ENCODE measurements around the gene MYO1D. TPM values are rescaled to one million over a fixed set of nuclear protein-coding genes. Genes with fewer than 3 reads are reported as not detected.

The MYO1D gene
- total RNA-seq, 1 experiment from 2014 or later, result 29.9 TPM

GRCh38 chr17:32513579-32513978 is 363.3 kb downstream of the MYO1D start:
- no peaks in the 10 kb centered on the region for H3K36me3 Mint-ChIP-seq
- H3K4me3 Mint-ChIP-seq, result no peak overlapping the region
- ATAC-seq (no peak), DNase-seq (ENCODE audit: low spot score) (no peak)
- H3K27ac Mint-ChIP-seq, result no peak overlapping the region
- TF ChIP-seq NR3C1 (CRISPR knock-in tag; conservative IDR thresholded peaks at IDR 0.05; ENCODE audit: low read depth) (no peak), ZNF512 (CRISPR knock-in tag; IDR thresholded peaks at IDR 0.05; ENCODE audit: borderline replicate concordance) (no peak)
- ChIA-PET POLR2A (no interaction called here), CTCF (no interaction called here)
- peaks cover 38% of the 10 kb centered on the region for H3K4me1 Mint-ChIP-seq
- peaks cover 6% of the 10 kb centered on the region for H3K27me3 Mint-ChIP-seq (ENCODE audit: low read depth)
- H3K9me3 Mint-ChIP-seq, result no peaks in the 10 kb centered on the region

GRCh38 chr17:32512328-32512727 is 364.6 kb downstream of the MYO1D start:
- POLR2A ChIA-PET, result interaction anchor here (0.6 kb wide), 1 partner anchor 32 kb away, joined by 3 read pairs; no protein-coding TSS in a partner anchor
- ATAC-seq, result no peak
- H3K4me1 Mint-ChIP-seq, result peaks cover 28% of the 10 kb centered on the region

GRCh38 chr17:32510466-32510865 is 366.5 kb downstream of the MYO1D start:
- Mint-ChIP-seq H3K4me1 (peaks cover 9% of the 10 kb centered on the region), H3K36me3 (no peaks in the 10 kb centered on the region), H3K9me3 (no peaks in the 10 kb centered on the region), H3K27me3 (ENCODE audit: low read depth) (no peaks in the 10 kb centered on the region), H3K4me3 (no peak overlapping the region), H3K27ac (0 out of 2 replicates have a peak overlapping the region, but pooled peaks have one; percentile 19)
- ChIA-PET CTCF (interaction anchor here (0.7 to 1.1 kb wide), 3 partner anchors 47 to 367 kb away, joined by 3 to 5 read pairs (median 4); partner anchors contain the start of gene MYO1D), POLR2A (interaction anchor here (0.7 kb wide), 1 partner anchor 42 kb away, joined by 5 read pairs; no protein-coding TSS in a partner anchor)
- DNase-seq (ENCODE audit: low spot score), result no peak
- no peak for TF ChIP-seq NFATC4 (CRISPR knock-in tag; IDR thresholded peaks at IDR 0.05)
- TF ChIP-seq HMGA2 (CRISPR knock-in tag; IDR thresholded peaks at IDR 0.05), result no peak
- TF ChIP-seq, protein P1, sequence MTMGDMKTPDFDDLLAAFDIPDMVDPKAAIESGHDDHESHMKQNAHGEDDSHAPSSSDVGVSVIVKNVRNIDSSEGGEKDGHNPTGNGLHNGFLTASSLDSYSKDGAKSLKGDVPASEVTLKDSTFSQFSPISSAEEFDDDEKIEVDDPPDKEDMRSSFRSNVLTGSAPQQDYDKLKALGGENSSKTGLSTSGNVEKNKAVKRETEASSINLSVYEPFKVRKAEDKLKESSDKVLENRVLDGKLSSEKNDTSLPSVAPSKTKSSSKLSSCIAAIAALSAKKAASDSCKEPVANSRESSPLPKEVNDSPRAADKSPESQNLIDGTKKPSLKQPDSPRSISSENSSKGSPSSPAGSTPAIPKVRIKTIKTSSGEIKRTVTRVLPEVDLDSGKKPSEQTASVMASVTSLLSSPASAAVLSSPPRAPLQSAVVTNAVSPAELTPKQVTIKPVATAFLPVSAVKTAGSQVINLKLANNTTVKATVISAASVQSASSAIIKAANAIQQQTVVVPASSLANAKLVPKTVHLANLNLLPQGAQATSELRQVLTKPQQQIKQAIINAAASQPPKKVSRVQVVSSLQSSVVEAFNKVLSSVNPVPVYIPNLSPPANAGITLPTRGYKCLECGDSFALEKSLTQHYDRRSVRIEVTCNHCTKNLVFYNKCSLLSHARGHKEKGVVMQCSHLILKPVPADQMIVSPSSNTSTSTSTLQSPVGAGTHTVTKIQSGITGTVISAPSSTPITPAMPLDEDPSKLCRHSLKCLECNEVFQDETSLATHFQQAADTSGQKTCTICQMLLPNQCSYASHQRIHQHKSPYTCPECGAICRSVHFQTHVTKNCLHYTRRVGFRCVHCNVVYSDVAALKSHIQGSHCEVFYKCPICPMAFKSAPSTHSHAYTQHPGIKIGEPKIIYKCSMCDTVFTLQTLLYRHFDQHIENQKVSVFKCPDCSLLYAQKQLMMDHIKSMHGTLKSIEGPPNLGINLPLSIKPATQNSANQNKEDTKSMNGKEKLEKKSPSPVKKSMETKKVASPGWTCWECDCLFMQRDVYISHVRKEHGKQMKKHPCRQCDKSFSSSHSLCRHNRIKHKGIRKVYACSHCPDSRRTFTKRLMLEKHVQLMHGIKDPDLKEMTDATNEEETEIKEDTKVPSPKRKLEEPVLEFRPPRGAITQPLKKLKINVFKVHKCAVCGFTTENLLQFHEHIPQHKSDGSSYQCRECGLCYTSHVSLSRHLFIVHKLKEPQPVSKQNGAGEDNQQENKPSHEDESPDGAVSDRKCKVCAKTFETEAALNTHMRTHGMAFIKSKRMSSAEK (CRISPR knock-in tag; IDR thresholded peaks at IDR 0.05; ENCODE audit: borderline replicate concordance), result no peak
- TF ChIP-seq USF1 (CRISPR knock-in tag; IDR thresholded peaks at IDR 0.05), result no peak
- TF ChIP-seq JUN (CRISPR knock-in tag; IDR thresholded peaks at IDR 0.05), result no peak
- TF ChIP-seq ELF4 (CRISPR knock-in tag; IDR thresholded peaks at IDR 0.05; ENCODE audit: low read depth), result no peak
- TF ChIP-seq FOXP1 (CRISPR knock-in tag; IDR thresholded peaks at IDR 0.05; ENCODE audit: borderline replicate concordance), result no peak
- no peak for TF ChIP-seq ZNF416 (CRISPR knock-in tag; IDR thresholded peaks at IDR 0.05)
- TF ChIP-seq TEAD1 (CRISPR knock-in tag; IDR thresholded peaks at IDR 0.05), result no peak
- no peak for TF ChIP-seq EMX1 (CRISPR knock-in tag; IDR thresholded peaks at IDR 0.05)
- no peak for TF ChIP-seq SP1 (CRISPR knock-in tag; conservative IDR thresholded peaks at IDR 0.05)
- no peak for ATAC-seq

More at GRCh38 chr17:32512328-32512727, 364.6 kb downstream of the MYO1D start:
- Mint-ChIP-seq H3K27ac (no peak overlapping the region), H3K9me3 (no peaks in the 10 kb centered on the region), H3K36me3 (no peaks in the 10 kb centered on the region), H3K4me3 (no peak overlapping the region), H3K27me3 (ENCODE audit: low read depth) (no peaks in the 10 kb centered on the region)
- no peak for TF ChIP-seq CREM (CRISPR knock-in tag; IDR thresholded peaks at IDR 0.05)
- no peak for TF ChIP-seq NFYB (CRISPR knock-in tag; conservative IDR thresholded peaks at IDR 0.05; ENCODE audit: low read depth)
- no peak for TF ChIP-seq TEAD1 (CRISPR knock-in tag; IDR thresholded peaks at IDR 0.05)
- no peak for TF ChIP-seq FOXJ3 (CRISPR knock-in tag; IDR thresholded peaks at IDR 0.05; ENCODE audit: borderline replicate concordance)
- TF ChIP-seq PRRX2 (CRISPR knock-in tag; IDR thresholded peaks at IDR 0.05), result no peak
- TF ChIP-seq SMAD4 (CRISPR knock-in tag; IDR thresholded peaks at IDR 0.05), result no peak
- no peak for TF ChIP-seq ZBTB21 (CRISPR knock-in tag; IDR thresholded peaks at IDR 0.05; ENCODE audit: borderline replicate concordance)
- no peak for TF ChIP-seq NR3C1 (CRISPR knock-in tag; conservative IDR thresholded peaks at IDR 0.05; ENCODE audit: low read depth)
- TF ChIP-seq, protein P2, sequence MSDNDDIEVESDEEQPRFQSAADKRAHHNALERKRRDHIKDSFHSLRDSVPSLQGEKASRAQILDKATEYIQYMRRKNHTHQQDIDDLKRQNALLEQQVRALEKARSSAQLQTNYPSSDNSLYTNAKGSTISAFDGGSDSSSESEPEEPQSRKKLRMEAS (CRISPR knock-in tag; IDR thresholded peaks at IDR 0.05), result no peak
- no peak for TF ChIP-seq PREB (CRISPR knock-in tag; IDR thresholded peaks at IDR 0.05; ENCODE audit: borderline replicate concordance)
- no peak for TF ChIP-seq FOXP4 (CRISPR knock-in tag; IDR thresholded peaks at IDR 0.05)
- CTCF ChIA-PET, result interaction anchor here (0.6 to 0.7 kb wide), 3 partner anchors 20 to 258 kb away, joined by 3 to 5 read pairs (median 3); no protein-coding TSS in a partner anchor
- no peak for DNase-seq (ENCODE audit: low spot score)
